Measurements from ENCODE around the gene MOGAT3.

MOGAT3 gene

DNA sequence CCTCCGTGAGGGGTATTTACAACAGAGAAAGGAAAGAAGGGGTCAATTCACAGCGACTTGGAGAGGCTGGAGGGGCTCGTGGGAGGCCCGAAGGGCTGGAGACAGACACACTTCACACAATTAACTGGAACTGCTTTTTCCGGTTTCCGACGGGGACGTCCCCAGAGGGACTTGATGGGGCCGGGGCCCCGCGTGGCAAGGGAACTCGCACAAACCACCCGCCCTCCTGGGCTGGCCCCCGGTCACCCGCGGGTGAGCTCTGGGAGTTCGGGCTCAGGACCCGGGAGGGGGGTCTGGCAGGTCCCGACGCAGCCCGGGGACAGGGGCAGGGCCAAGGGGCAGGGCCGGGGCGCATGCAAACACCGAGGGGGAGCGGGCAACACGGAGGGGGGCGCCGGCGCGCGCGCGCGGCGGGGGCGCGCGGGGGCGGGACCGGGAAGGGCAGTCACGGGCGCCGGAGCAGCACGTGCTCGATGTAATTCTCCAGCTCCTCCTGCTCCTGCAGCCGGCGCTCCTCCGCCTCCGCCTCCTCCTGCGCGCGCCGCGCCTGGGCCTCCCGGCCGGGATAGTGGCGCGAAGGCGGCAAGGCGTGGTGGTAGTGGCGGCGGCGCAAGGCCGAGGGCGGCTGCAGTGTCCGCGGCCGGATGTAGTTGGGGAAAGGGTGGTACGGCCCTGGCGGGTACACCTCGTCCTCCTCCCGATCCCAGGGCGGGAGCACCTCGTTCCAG is 38.1 kb downstream of the MOGAT3 start:
- no peak for DNase-seq (ENCODE audit: low read depth in 4 of 4, low spot score in 1 of 4)

DNA sequence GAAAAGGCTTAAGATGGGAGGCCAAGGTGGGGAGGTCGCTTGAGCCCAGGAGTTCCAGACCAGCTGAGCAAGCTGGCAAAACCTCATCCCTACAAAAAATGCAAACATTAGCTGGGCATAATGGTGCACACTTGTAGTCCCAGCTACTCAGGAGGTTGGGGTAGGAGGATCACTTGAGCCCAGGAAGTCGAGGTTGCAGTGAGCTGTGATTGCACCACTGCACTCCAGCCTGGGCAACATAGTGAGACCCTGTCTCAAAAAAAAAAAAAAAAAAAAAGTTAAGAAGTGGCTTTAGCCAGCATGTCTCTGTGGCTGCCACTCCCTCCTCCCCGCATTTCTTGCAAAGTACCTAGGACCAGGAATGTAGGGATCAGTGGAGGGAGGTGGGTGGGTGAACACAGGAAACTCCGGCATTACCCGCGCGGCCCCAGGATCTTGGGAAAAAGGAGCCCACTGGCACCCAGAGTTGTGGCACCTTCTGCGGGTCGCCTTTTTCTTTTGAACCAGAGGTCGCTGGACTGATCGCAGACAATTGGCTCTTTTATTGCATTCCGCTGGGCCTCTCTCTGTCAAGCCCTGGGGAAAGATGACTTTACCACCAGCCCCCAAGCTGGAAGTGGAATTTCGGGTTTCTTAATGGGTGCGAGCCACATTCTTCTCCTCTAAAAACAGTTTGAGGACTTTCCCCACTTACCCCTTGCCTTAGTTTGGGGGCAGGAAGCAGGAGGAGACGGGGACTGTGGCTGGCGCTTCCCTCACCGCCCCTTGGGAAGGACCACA is 39.0 kb downstream of the MOGAT3 start:
- DNase-seq (ENCODE audit: low read depth in 4 of 4, low spot score in 1 of 4) = no peak

DNA sequence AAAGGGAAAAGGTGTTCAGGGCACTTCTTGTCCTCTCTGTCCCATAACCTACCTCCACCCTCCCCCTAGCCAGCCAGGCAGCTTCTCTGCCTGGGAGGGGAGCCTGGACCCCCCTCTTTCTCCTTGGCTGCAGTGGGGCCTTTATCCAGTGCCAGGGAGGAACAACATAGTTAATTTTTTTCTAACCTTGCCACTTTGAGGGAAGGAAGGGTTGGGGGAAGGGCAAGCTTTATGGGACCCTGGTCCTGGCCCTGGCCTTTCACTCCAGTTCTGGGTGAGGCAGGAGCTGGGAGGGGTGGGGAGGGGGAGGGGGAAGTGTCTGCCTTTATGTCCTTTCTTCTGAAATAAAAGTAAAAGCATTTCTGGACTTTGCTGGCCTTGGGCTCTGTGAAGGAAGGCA is 39.9 kb downstream of the MOGAT3 start:
- no peak for DNase-seq (ENCODE audit: low read depth in 4 of 4, low spot score in 1 of 4)

DNA sequence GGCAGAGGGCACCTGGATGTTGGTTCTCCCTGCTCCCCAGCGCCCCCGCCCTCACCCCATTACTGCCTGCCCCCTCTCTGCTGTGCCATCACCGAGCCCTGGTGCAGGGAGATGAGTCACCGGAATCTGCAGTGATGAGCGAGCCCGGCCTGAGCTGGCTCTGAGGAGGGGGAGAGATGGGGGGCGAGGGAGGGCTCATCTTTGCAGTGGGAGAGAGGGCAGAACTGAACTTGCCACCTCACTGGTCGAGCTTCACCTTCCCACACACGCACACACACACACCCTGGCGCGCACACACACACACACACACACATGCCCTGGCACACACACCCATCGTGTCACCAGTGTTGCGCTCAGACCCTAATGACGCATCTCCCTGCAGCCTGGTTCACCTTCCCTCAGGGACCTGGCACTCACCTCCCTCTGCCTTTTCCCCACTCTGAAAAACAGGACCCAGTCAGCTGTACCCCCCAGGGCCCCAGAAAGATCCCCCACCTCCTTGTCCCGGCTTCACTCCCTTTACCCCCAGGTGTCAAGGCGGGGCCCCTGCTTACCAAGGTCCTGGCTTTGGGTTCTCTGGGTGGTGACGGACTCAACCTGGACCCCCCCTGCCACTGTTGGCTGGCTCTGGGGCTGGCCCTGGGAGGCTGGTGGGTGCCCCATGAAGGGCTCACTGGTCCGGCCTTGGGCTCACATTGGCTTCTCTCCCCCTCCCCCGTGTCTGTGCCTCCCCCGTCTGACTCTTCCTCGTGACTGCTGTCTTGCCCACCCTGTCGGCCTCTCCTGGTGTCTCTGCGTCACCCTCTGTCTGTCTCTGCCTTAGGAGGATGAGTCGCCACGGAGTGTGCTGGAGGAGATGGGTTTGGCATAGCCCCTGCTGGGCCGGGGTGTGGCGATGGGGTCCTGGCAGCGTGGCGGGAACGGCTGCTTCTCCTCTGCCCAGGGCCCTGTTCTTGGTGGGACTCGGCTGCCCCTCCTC is 40.9 kb downstream of the MOGAT3 start:
- no peak for DNase-seq (ENCODE audit: low read depth in 4 of 4, low spot score in 1 of 4)

DNA sequence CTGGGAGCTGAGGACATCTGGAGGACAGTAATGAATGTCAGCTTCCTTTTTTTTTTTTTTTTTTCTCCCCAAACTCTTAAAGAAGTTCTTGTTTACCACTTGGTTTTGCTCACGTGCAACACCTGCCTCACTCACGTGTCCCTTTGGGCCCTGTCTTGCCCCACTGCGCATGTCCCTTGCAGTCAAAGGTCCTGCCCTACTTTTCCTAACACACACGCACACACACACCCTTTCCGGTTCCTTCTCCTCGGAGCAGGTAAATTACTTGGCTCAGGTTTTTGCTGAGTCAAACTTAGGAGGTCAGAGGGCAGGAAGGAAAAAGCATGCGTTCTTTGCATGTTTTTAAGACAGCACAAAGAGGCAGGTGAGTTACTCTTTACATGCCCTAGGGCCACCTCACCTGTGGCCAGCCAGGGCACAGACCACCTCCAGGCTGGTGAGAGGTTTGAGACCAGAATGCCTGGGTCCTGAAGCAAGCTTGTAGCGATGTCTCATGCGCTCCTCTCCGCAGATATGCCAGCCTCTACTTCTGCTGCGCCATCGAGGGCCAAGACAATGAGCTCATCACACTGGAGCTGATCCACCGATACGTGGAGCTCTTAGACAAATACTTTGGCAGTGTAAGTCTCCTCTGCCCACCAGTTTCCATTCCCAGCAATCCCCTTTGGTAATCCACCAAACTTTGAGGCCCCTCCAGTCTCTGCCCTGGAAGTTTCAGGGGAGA is 43.8 kb downstream of the MOGAT3 start:
- DNase-seq (ENCODE audit: low read depth in 4 of 4, low spot score in 1 of 4) = no peak

DNA sequence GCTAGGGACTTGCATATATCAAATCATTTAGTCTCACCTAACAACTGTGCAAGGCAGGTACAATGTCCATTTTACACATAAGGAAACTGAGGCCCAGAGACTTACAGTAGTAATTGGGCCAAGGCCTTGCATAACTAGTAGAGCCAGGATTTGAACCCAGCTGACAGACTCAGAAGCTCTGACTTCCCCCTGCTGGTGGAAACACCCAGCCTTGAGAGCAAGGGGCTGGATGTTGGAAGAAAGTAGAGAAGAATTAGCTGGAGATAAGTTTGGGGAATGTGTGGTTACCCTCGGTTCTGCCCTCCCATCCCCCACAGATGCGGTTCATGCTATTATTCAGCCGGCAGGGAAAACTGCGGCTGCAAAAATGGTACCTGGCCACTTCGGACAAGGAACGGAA is 44.6 kb downstream of the MOGAT3 start:
- DNase-seq (ENCODE audit: low read depth in 4 of 4, low spot score in 1 of 4) = no peak

DNA sequence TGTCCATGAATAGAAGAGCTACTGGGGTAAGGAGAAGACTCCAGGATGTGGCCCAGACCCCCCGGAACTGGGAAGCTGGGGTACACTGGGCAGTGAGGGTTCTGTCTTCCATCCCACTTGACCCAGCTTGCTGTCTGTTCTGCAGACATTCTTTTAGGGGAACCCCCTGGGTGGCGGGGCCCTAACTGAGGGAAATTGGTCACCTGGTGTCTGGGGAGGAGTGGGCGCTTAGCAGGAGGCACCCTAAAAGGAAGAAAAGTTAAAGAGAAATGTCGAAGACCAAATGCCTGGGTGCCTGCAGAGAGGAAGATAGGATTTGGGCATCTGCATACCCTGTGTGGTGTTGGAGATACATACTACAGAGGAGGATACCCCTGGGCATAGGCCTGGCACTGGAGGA is 45.5 kb downstream of the MOGAT3 start:
- DNase-seq (ENCODE audit: low read depth in 4 of 4, low spot score in 1 of 4) = no peak

DNA sequence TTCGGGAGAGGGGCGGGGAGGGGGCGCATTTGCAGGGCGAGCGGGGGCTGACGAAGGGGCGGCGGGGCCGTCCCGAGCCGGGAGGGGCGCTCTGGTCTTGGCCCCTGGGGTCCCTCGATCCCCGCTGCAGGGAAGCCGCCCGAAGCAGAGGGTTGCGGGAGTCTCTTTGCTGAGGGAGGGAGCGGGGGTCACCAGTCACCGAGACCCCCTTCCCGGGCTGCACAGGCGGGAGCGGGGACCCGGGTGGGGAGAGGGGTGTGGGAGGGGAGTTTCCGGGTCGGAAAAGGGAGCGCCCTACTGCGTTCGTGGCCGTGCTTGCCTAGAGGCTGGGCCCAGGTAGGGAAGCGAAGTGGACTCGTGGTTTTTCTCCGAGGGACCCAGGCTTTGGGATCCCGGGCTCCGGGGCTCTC is 46.1 kb downstream of the MOGAT3 start:
- DNase-seq (ENCODE audit: low read depth in 4 of 4, low spot score in 1 of 4) = no peak

DNA sequence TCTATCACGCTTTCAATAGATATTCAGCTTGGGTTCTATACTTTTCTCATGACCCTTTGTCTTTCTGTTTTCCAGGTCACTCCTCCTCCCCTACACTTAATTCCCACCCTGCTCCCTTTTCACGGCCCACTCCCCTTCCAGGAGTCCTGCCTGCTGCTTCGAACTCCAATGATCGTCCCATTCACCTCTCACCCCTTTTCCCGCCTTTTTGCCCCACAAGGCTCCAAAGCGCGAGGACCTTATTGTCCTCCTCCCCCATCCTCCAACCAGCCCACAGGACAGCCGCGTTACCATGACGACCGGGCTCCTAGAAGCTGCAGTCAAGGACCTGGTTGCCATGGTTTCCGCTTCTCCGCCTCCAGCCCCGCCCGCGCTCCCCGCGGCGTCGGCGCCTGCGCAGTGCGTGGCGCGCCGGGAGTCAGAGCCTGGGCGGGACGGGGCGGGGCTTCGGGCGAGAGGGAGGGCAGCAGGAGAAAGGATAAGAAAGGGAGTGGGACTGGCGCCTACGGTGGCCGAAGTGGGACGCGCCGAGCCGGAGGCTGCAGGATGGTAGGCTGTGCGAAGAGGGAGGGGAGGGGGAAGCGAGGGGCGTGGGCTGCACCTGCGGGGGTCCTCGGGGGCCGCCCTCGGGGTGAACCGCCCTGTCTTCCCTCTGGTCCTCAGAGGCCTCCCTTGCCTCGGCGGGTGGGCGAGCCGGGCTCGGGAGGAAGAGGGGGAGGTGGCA is 46.7 kb downstream of the MOGAT3 start, which contains the start of gene AP1S1:
Gene AP1S1, plus strand, starts transcription at position 508 of the 724 bp plus-strand sequence. Its CDS starts 39 bp downstream, at position 547.
- DNase-seq (ENCODE audit: low read depth in 4 of 4, low spot score in 1 of 4) = peak; percentile 79 to 93 (median 90)

DNA sequence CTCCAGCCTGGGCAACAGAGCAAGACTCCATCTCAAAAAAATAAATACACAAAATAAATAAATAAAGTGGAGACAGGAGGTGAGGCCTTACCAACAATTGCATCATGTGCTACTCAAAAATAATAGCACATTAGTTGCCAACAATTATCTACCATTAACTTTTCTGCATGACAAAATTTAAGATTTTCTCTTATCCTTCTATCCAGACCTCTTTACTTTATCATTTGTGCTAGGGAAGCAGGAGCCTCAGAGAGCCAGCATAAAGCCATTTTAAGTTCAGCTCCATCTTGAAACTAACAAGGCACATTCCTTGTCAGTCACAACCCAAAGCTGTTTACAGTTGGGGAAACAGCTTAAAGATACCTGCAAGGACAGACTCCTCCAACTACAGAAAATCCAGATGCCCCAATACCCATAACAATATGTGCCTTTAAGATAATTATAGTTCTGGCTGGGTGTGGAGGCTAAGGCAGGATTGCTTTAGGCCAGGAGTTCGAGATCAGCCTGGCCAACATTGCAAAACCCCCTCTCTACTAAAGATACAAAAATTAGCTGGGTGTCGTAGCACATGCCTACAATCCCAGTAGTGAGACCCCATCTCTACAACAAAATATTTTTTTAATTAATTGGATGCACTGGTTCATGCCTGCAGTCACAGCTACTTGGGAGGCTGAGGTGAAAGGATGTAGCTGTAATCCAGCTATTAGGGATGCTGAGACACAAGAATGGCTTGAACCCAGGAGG is 48.8 kb downstream of the MOGAT3 start:
- DNase-seq (ENCODE audit: low read depth in 4 of 4, low spot score in 1 of 4) = no peak

Measured in stimulated activated CD4-positive, alpha-beta T cell treated with anti-CD3 and anti-CD28 coated beads, Interleukin-1b, Interleukin-23, amount 100 ng/mL, for 24 hours (primary cell).